A172 (cell line): ENCODE results near the gene PTPRK. TPM values are rescaled to one million over a fixed set of nuclear protein-coding genes. Genes with fewer than 3 reads are reported as not detected.

Source experiments
- DNase-seq: peaks from one replicate; pipeline ENCODE4 v3.0.0-alpha.2; 2015; ENCODE audit warnings: low spot score
- total RNA-seq: library from RNA; depleted of rRNA; stranded (reverse); fragments of >200 nt; shearing (Covaris generic); gene quantifications from 2 replicates; pipeline ENCODE4 v1.2.3, GENCODE V29; 2014

PTPRK gene
- total RNA-seq, 1 experiment from 2014 or later, result 44.1 TPM

GRCh38 chr6:128389820-128390534 lies 130.4 kb downstream of the PTPRK start:
- no peak for DNase-seq

GRCh38 chr6:128388380-128388779 lies 132.0 kb downstream of the PTPRK start:
- DNase-seq, result no peak

- DNase-seq, result no peak
Measured at GRCh38 chr6:128380891-128381290, 139.5 kb downstream of the PTPRK start.

GRCh38 chr6:128379577-128379976 lies 140.8 kb downstream of the PTPRK start:
- DNase-seq, result no peak

GRCh38 chr6:128376952-128377503 lies 143.4 kb downstream of the PTPRK start:
- DNase-seq, result no peak

- DNase-seq, result no peak
Measured at GRCh38 chr6:128371136-128371535, 149.3 kb downstream of the PTPRK start.

- peak; percentile 27 for DNase-seq
Measured at GRCh38 chr6:128370072-128370471, 150.3 kb downstream of the PTPRK start.

GRCh38 chr6:128368213-128368944 lies 152.0 kb downstream of the PTPRK start:
- DNase-seq, result peak; percentile 22

GRCh38 chr6:128367437-128367836 lies 153.0 kb downstream of the PTPRK start:
- no peak for DNase-seq

GRCh38 chr6:128365520-128366160 lies 154.8 kb downstream of the PTPRK start:
- no peak for DNase-seq

GRCh38 chr6:128364766-128365519 lies 155.5 kb downstream of the PTPRK start:
- DNase-seq, result no peak

- no peak for DNase-seq
Measured at GRCh38 chr6:128363020-128363813, 157.2 kb downstream of the PTPRK start.

- no peak for DNase-seq
Measured at GRCh38 chr6:128361378-128361777, 159.0 kb downstream of the PTPRK start.

GRCh38 chr6:128358244-128358776 lies 162.1 kb downstream of the PTPRK start:
- no peak for DNase-seq

GRCh38 chr6:128357392-128358130 lies 162.8 kb downstream of the PTPRK start:
- DNase-seq, result no peak

GRCh38 chr6:128352366-128352765 lies 168.0 kb downstream of the PTPRK start:
- DNase-seq, result no peak

GRCh38 chr6:128351255-128351514 lies 169.2 kb downstream of the PTPRK start:
- DNase-seq, result no peak

GRCh38 chr6:128350416-128351254 lies 169.8 kb downstream of the PTPRK start:
- DNase-seq, result peak; percentile 56

GRCh38 chr6:128347123-128347522 lies 173.3 kb downstream of the PTPRK start:
- DNase-seq, result no peak
